HepG2 (cell line): ENCODE measurements around the gene TRAPPC3. TPM values are rescaled to one million over a fixed set of nuclear protein-coding genes. Genes with fewer than 3 reads are reported as not detected.

Experiments
- CC2D1A ChIP-seq: sonication (generic); formaldehyde crosslinking; IDR thresholded peaks from 2 replicates; pipeline ENCODE4 v1.8.1; 2023; ENCODE audit warnings: mild to moderate bottlenecking, missing genetic modification reagents
- CEBPB ChIP-seq: IDR thresholded peaks from 2 replicates; pipeline ENCODE4 v1.6.1; 2011; ENCODE audit warnings: low read depth, low read length, improper control_type of control experiment, borderline replicate concordance
- FOSL1 ChIP-seq: sonication (generic); formaldehyde crosslinking; IDR thresholded peaks from 2 replicates; pipeline ENCODE4 v1.9.0; 2021; ENCODE audit warnings: missing genetic modification reagents, borderline replicate concordance
- IKZF4 ChIP-seq: sonication (generic); formaldehyde crosslinking; IDR thresholded peaks from 2 replicates; pipeline ENCODE4 v1.5.1; 2020; ENCODE audit warnings: borderline replicate concordance, mild to moderate bottlenecking, low read depth, missing genetic modification reagents; ENCODE audit errors: not compliant biosample characterization
- NFE2 ChIP-seq: sonication (generic); formaldehyde crosslinking; IDR thresholded peaks from 2 replicates; pipeline ENCODE4 v1.4.0; 2020; ENCODE audit warnings: missing genetic modification reagents
- ZFP90 ChIP-seq: sonication (generic); formaldehyde crosslinking; IDR thresholded peaks from 2 replicates; pipeline ENCODE4 v1.8.0; 2022; ENCODE audit warnings: missing genetic modification reagents, mild to moderate bottlenecking, inconsistent platforms, borderline replicate concordance
- ZFYVE20 ChIP-seq: sonication (generic); formaldehyde crosslinking; IDR thresholded peaks from 2 replicates; pipeline ENCODE4 v1.8.0; 2023; ENCODE audit warnings: low read depth, mild to moderate bottlenecking, moderate library complexity, missing genetic modification reagents, borderline replicate concordance
- ZNF12 ChIP-seq: sonication (generic); formaldehyde crosslinking; IDR thresholded peaks from 2 replicates; pipeline ENCODE4 v1.5.0; 2020; ENCODE audit warnings: missing genetic modification reagents
- ZNF577 ChIP-seq: sonication (generic); formaldehyde crosslinking; IDR thresholded peaks from 2 replicates; pipeline ENCODE4 v1.4.0; 2020; ENCODE audit warnings: mild to moderate bottlenecking, low read depth, missing genetic modification reagents, borderline replicate concordance
- ZNF605 ChIP-seq: sonication (generic); formaldehyde crosslinking; IDR thresholded peaks from 2 replicates; pipeline ENCODE4 v1.8.0; 2022; ENCODE audit warnings: mild to moderate bottlenecking, missing genetic modification reagents
- ZNF720 ChIP-seq: sonication (generic); formaldehyde crosslinking; IDR thresholded peaks from 2 replicates; pipeline ENCODE4 v1.4.0; 2020; ENCODE audit warnings: missing genetic modification reagents
- polyA plus RNA-seq, 8 experiments: library from polyadenylated mRNA; depleted of rRNA in 3 of 8; stranded (reverse) in 7 of 8; unstranded in 1 of 8; fragments of >200 nt; fragmentation: Illumina TruSeq in 4 of 8; extraction: Trizol in 4 of 8; gene quantifications; 2 replicates each; pipeline versions ENCODE4 v1.2.1 to v1.2.3, GENCODE V29; 2011 to 2016; ENCODE audit warnings: low read depth in 4 of 8, missing spikeins in 1 of 8, mixed read lengths in 1 of 8; ENCODE audit not compliant: insufficient read depth in 1 of 8
- total RNA-seq, 5 experiments: library from RNA; depleted of rRNA; stranded (reverse); fragments of >200 nt; fragmentation: Illumina TruSeq; extraction: Trizol; gene quantifications; 2 replicates each; pipeline ENCODE4 v1.2.3, GENCODE V29; 2016; ENCODE audit warnings: low read depth in 1 of 5
- TF ChIP-seq, protein P1 (sequence below): sonication (generic); formaldehyde crosslinking; IDR thresholded peaks from 2 replicates; pipeline ENCODE4 v1.5.1; 2020; ENCODE audit warnings: mild to moderate bottlenecking, missing genetic modification reagents, moderate library complexity
- TF ChIP-seq, protein P2 (sequence below): fragments of 450-650 bp; IDR thresholded peaks from 2 replicates; pipeline ENCODE4 v1.6.1; 2017; ENCODE audit warnings: mild to moderate bottlenecking
- TF ChIP-seq, protein P3 (sequence below): IDR thresholded peaks from 2 replicates; pipeline ENCODE4 v1.6.1; 2016; ENCODE audit warnings: missing compliant biosample characterization, missing genetic modification reagents, borderline replicate concordance
- TF ChIP-seq, protein P4 (sequence below): IDR thresholded peaks from 2 replicates; pipeline ENCODE4 v1.6.1; 2012; ENCODE audit warnings: inconsistent platforms
- TF ChIP-seq, protein P5 (sequence below): sonication (generic); formaldehyde crosslinking; IDR thresholded peaks from 2 replicates; pipeline ENCODE4 v1.4.0; 2020; ENCODE audit warnings: mild to moderate bottlenecking, missing genetic modification reagents
- TF ChIP-seq, protein P6 (sequence below): sonication (generic); formaldehyde crosslinking; conservative IDR thresholded peaks from 2 replicates; pipeline ENCODE4 v1.5.0; 2020; ENCODE audit warnings: missing genetic modification reagents

TRAPPC3 gene
- total and polyA plus RNA-seq, 2 of the 13 experiments (the other 11 are each of a cell fraction or from before 2014, with no cell fraction given): 53.7 to 62.4 TPM

DNA sequence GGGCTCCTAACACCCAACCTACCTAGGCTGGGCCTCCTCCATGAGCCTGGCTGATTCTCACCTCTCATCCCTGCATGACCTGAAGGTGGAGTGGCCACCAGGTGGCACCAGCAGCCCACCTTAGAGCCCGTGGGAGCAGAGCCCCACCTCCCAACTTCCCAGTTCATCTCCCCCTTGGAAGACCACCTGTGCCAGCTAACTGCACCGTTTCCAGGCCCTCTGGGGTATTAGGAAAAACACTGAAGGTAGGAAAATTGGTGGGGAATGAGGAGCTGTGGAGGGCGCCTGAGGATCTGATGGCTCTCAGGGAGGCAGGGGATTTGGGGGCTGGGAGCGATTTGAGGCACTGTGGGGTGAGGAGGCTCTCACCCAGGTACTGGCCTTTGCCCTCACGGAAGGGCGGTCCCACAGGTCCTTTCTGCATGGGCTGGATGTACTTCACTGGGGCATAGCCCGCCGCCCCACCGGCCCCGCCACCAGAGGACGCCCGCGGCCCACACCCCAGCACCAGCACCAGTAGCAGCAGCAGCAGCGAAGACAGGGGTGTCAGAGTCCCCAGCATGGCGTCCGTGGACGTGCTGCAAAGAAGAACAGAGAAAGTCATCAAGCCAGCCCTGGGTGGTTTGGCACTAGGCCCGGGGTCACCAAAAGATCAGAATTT, 49.5 kb downstream of the TRAPPC3 start (continued):
- TF ChIP-seq, protein P1, sequence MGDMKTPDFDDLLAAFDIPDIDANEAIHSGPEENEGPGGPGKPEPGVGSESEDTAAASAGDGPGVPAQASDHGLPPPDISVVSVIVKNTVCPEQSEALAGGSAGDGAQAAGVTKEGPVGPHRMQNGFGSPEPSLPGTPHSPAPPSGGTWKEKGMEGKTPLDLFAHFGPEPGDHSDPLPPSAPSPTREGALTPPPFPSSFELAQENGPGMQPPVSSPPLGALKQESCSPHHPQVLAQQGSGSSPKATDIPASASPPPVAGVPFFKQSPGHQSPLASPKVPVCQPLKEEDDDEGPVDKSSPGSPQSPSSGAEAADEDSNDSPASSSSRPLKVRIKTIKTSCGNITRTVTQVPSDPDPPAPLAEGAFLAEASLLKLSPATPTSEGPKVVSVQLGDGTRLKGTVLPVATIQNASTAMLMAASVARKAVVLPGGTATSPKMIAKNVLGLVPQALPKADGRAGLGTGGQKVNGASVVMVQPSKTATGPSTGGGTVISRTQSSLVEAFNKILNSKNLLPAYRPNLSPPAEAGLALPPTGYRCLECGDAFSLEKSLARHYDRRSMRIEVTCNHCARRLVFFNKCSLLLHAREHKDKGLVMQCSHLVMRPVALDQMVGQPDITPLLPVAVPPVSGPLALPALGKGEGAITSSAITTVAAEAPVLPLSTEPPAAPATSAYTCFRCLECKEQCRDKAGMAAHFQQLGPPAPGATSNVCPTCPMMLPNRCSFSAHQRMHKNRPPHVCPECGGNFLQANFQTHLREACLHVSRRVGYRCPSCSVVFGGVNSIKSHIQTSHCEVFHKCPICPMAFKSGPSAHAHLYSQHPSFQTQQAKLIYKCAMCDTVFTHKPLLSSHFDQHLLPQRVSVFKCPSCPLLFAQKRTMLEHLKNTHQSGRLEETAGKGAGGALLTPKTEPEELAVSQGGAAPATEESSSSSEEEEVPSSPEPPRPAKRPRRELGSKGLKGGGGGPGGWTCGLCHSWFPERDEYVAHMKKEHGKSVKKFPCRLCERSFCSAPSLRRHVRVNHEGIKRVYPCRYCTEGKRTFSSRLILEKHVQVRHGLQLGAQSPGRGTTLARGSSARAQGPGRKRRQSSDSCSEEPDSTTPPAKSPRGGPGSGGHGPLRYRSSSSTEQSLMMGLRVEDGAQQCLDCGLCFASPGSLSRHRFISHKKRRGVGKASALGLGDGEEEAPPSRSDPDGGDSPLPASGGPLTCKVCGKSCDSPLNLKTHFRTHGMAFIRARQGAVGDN: peak; percentile 50
- TF ChIP-seq ZFP90 (CRISPR knock-in tag) (no peak), CEBPB (no peak), ZNF12 (no peak), ZFYVE20 (CRISPR knock-in tag) (no peak), ZNF605 (CRISPR knock-in tag) (no peak), ZNF577 (no peak), NFE2 (CRISPR knock-in tag) (no peak), IKZF4 (CRISPR knock-in tag) (peak; percentile 18), ZNF720 (CRISPR knock-in tag) (no peak), CC2D1A (CRISPR knock-in tag) (no peak), FOSL1 (no peak)
- TF ChIP-seq, protein P2, sequence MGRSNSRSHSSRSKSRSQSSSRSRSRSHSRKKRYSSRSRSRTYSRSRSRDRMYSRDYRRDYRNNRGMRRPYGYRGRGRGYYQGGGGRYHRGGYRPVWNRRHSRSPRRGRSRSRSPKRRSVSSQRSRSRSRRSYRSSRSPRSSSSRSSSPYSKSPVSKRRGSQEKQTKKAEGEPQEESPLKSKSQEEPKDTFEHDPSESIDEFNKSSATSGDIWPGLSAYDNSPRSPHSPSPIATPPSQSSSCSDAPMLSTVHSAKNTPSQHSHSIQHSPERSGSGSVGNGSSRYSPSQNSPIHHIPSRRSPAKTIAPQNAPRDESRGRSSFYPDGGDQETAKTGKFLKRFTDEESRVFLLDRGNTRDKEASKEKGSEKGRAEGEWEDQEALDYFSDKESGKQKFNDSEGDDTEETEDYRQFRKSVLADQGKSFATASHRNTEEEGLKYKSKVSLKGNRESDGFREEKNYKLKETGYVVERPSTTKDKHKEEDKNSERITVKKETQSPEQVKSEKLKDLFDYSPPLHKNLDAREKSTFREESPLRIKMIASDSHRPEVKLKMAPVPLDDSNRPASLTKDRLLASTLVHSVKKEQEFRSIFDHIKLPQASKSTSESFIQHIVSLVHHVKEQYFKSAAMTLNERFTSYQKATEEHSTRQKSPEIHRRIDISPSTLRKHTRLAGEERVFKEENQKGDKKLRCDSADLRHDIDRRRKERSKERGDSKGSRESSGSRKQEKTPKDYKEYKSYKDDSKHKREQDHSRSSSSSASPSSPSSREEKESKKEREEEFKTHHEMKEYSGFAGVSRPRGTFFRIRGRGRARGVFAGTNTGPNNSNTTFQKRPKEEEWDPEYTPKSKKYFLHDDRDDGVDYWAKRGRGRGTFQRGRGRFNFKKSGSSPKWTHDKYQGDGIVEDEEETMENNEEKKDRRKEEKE: no peak
- TF ChIP-seq, protein P3, sequence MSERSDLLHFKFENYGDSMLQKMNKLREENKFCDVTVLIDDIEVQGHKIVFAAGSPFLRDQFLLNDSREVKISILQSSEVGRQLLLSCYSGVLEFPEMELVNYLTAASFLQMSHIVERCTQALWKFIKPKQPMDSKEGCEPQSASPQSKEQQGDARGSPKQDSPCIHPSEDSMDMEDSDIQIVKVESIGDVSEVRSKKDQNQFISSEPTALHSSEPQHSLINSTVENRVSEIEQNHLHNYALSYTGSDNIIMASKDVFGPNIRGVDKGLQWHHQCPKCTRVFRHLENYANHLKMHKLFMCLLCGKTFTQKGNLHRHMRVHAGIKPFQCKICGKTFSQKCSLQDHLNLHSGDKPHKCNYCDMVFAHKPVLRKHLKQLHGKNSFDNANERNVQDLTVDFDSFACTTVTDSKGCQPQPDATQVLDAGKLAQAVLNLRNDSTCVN (CRISPR knock-in tag): peak; percentile 24; the same call in 1 of the 2 replicates
- TF ChIP-seq, protein P4, sequence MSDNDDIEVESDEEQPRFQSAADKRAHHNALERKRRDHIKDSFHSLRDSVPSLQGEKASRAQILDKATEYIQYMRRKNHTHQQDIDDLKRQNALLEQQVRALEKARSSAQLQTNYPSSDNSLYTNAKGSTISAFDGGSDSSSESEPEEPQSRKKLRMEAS: no peak; the same call in 1 of the 2 replicates
- TF ChIP-seq, protein P5, sequence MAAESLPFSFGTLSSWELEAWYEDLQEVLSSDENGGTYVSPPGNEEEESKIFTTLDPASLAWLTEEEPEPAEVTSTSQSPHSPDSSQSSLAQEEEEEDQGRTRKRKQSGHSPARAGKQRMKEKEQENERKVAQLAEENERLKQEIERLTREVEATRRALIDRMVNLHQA (CRISPR knock-in tag): no peak
- TF ChIP-seq, protein P6, sequence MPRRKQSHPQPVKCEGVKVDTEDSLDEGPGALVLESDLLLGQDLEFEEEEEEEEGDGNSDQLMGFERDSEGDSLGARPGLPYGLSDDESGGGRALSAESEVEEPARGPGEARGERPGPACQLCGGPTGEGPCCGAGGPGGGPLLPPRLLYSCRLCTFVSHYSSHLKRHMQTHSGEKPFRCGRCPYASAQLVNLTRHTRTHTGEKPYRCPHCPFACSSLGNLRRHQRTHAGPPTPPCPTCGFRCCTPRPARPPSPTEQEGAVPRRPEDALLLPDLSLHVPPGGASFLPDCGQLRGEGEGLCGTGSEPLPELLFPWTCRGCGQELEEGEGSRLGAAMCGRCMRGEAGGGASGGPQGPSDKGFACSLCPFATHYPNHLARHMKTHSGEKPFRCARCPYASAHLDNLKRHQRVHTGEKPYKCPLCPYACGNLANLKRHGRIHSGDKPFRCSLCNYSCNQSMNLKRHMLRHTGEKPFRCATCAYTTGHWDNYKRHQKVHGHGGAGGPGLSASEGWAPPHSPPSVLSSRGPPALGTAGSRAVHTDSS (CRISPR knock-in tag): no peak
